Neuronal stem cell (in vitro differentiated cells): ENCODE results near the gene TTLL10.
A peak's percentile ranks its signal among the peaks of the same experiment; 100 is the strongest.

Experiments
- DNase-seq: peaks from one replicate; pipeline ENCODE4 v3.0.0-alpha.2; 2013; ENCODE audit warnings: low spot score
- H2AFZ ChIP-seq: one replicate; pipeline ENCODE4 v1.6.1; 2013; ENCODE audit warnings: mild to moderate bottlenecking, low read length, inconsistent platforms
- H2AK5ac ChIP-seq: 2 replicates; pipeline ENCODE4 v1.6.1; 2013; ENCODE audit warnings: low read depth, mild to moderate bottlenecking, inconsistent platforms, low read length, moderate library complexity, mixed read lengths
- H2BK120ac ChIP-seq: 2 replicates; pipeline ENCODE4 v1.6.1; 2013; ENCODE audit warnings: low read depth, mild to moderate bottlenecking, inconsistent platforms, low read length, moderate library complexity, mixed read lengths
- H2BK12ac ChIP-seq: one replicate; pipeline ENCODE4 v1.6.1; 2013; ENCODE audit warnings: low read length, inconsistent platforms
- H2BK15ac ChIP-seq: 2 replicates; pipeline ENCODE4 v1.6.1; 2013; ENCODE audit warnings: mild to moderate bottlenecking, low read length, inconsistent platforms, mixed read lengths
- H2BK5ac ChIP-seq: one replicate; pipeline ENCODE4 v1.6.1; 2013; ENCODE audit warnings: inconsistent platforms, mild to moderate bottlenecking, low read length, moderate library complexity
- H3K14ac ChIP-seq: one replicate; pipeline ENCODE4 v1.6.1; 2013; ENCODE audit warnings: low read length, inconsistent platforms
- H3K18ac ChIP-seq: 2 replicates; pipeline ENCODE4 v1.6.1; 2013; ENCODE audit warnings: low read length, inconsistent platforms
- H3K23ac ChIP-seq: 2 replicates; pipeline ENCODE4 v1.6.1; 2013; ENCODE audit warnings: low read depth, mild to moderate bottlenecking, mixed read lengths, low read length, inconsistent platforms; ENCODE audit not compliant: poor library complexity
- H3K27ac ChIP-seq: replicated peaks from 3 replicates; pipeline ENCODE4 v1.5.1; 2013; ENCODE audit warnings: low read length, inconsistent platforms
- H3K27me3 ChIP-seq, 3 experiments: 2 replicates each; pipeline ENCODE4 v1.6.1; 2013; ENCODE audit warnings: low read length in 3 of 3, mild to moderate bottlenecking in 2 of 3, inconsistent platforms in 1 of 3, low read depth in 1 of 3, mixed read lengths in 1 of 3, moderate library complexity in 1 of 3; ENCODE audit not compliant: control insufficient read depth in 3 of 3, insufficient read depth in 3 of 3
- H3K36me3 ChIP-seq, 2 donors: replicated peaks in 1 of 2; 2 replicates each; pipeline ENCODE4 v1.6.1; 2013; ENCODE audit warnings: low read length in 2 of 2; ENCODE audit not compliant: control insufficient read depth in 2 of 2, insufficient read depth in 2 of 2
- H3K4ac ChIP-seq: 2 replicates; pipeline ENCODE4 v1.6.1; 2013; ENCODE audit warnings: inconsistent platforms, mild to moderate bottlenecking, low read length, moderate library complexity
- H3K4me1 ChIP-seq, 2 donors: 1 replicate in 1 of 2; 2 replicates in 1 of 2; pipeline ENCODE4 v1.6.1; 2013; ENCODE audit warnings: low read length in 2 of 2, low read depth in 1 of 2; ENCODE audit not compliant: control insufficient read depth in 2 of 2, insufficient read depth in 1 of 2
- H3K4me2 ChIP-seq: one replicate; pipeline ENCODE4 v1.6.1; 2013; ENCODE audit warnings: mild to moderate bottlenecking, low read length, inconsistent platforms; ENCODE audit not compliant: insufficient read depth, poor library complexity, severe bottlenecking
- H3K4me3 ChIP-seq, 2 donors: 2 replicates each; pipeline ENCODE4 v1.5.1; 2013; ENCODE audit warnings: low read length in 2 of 2, mild to moderate bottlenecking in 2 of 2, inconsistent platforms in 1 of 2, moderate library complexity in 1 of 2
- H3K79me1 ChIP-seq: one replicate; pipeline ENCODE4 v1.6.1; 2013; ENCODE audit warnings: low read depth, mild to moderate bottlenecking, inconsistent platforms, low read length, moderate library complexity
- H3K9ac ChIP-seq: one replicate; pipeline ENCODE4 v1.6.1; 2013; ENCODE audit warnings: mild to moderate bottlenecking, low read depth, low read length, inconsistent platforms; ENCODE audit not compliant: poor library complexity
- H3K9me3 ChIP-seq, 2 donors: replicated peaks in 1 of 2; 2 replicates each; pipeline versions ENCODE3 to v1.6.1; 2013; ENCODE audit warnings: low read length in 2 of 2, mild to moderate bottlenecking in 2 of 2, inconsistent platforms in 1 of 2, low read depth in 1 of 2, mixed read lengths in 1 of 2, moderate library complexity in 1 of 2; ENCODE audit not compliant: control insufficient read depth in 2 of 2, insufficient read depth in 1 of 2
- H4K8ac ChIP-seq: one replicate; pipeline ENCODE4 v1.6.1; 2013; ENCODE audit warnings: low read depth, mild to moderate bottlenecking, inconsistent platforms, low read length, moderate library complexity
- H4K91ac ChIP-seq: one replicate; pipeline ENCODE4 v1.6.1; 2013; ENCODE audit warnings: low read length, low read depth, mild to moderate bottlenecking, inconsistent platforms; ENCODE audit not compliant: poor library complexity
- WGBS, 2 donors: extraction: QIAGEN DNeasy Blood & Tissue Kit; methylation state at CpG; one replicate each; pipeline ENCODE4 v1.1.7; 2013; ENCODE audit warnings: missing lambda C conversion rate in 2 of 2, mixed read lengths in 1 of 2; ENCODE audit not compliant: insufficient read length in 2 of 2, insufficient replicate concordance in 1 of 2; ENCODE audit errors: extremely low coverage in 2 of 2; 5-methylcytosine and 5-hydroxymethylcytosine counted together

The TTLL10 gene

DNA sequence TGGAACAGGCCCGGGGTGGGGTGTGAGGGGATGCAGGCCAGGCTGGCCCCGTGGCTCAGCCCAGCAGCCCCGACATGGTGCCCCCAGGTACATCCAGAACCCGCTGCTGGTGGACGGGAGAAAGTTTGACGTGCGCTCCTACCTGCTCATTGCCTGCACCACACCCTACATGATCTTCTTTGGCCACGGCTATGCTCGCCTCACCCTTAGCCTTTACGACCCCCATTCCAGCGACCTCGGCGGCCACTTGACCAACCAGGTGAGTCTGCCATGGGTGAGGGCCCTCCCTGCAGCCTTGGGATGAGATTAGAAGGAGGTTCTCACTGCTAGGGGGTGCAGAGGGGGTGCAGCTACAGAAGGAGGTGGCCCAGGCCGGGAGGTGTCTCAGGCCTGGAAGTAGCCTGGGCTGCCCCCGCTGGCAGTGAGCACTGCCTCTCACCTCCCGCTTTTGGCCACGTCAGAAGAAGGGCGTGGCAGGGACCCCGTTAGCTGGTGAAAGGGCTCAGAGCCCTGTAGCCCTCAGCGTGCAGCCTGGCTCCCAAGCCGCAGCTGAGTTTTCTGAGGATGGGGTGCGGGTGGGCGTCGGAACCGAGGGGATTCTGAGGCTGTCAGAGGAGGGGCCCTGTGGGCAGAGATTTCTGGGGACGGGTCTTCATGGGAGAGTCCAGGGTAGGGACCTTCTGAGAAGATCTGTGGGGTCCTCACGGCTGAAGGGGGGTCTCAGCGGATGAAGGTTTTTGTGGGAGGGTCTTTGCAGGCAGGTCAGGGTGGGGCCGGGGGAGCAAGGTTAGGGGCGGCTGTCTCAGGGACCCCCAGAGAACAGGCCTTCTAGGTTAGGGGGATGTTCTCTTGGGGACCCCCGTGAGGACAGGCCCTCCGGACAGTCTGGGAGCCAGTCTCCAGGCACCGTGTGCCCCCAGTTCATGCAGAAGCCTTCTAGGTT is 10.4 kb downstream of the TTLL10 start:
- H3K27me3 ChIP-seq = peaks cover 0 to 4% (median 0%) of the 10 kb centered on the region in 3 experiments
- H3K79me1 ChIP-seq = peaks cover 5% of the 10 kb centered on the region
- H3K4me1 ChIP-seq = peaks cover 3 to 6% of the 10 kb centered on the region in 2 donors
- no peak overlapping the region for H3K9ac ChIP-seq
- H3K4me2 ChIP-seq = no peak overlapping the region
- H3K4ac ChIP-seq = no peak overlapping the region
- no CpG with 5 or more reads among the region's 33 CpGs for WGBS, 2 donors
- H3K27ac ChIP-seq = no peak overlapping the region
- peak overlapping the region; percentile 8 for H3K14ac ChIP-seq
- H3K9me3 ChIP-seq = no peaks in the 10 kb centered on the region
- H2BK120ac ChIP-seq = no peak overlapping the region
- H3K4me3 ChIP-seq = no peak overlapping the region
- H2BK15ac ChIP-seq = peak overlapping the region; percentile 67
- peak overlapping the region; percentile 94 for H2AK5ac ChIP-seq
- H3K23ac ChIP-seq = peak overlapping the region; percentile 43
- no peaks in the 10 kb centered on the region for H3K36me3 ChIP-seq
- H2BK5ac ChIP-seq = no peak overlapping the region
- peak overlapping the region; percentile 57 for H3K18ac ChIP-seq
- H4K8ac ChIP-seq = no peak overlapping the region
- no peak overlapping the region for H2BK12ac ChIP-seq
- DNase-seq = no peak
- H4K91ac ChIP-seq = no peak overlapping the region
- H2AFZ ChIP-seq = no peak overlapping the region

DNA sequence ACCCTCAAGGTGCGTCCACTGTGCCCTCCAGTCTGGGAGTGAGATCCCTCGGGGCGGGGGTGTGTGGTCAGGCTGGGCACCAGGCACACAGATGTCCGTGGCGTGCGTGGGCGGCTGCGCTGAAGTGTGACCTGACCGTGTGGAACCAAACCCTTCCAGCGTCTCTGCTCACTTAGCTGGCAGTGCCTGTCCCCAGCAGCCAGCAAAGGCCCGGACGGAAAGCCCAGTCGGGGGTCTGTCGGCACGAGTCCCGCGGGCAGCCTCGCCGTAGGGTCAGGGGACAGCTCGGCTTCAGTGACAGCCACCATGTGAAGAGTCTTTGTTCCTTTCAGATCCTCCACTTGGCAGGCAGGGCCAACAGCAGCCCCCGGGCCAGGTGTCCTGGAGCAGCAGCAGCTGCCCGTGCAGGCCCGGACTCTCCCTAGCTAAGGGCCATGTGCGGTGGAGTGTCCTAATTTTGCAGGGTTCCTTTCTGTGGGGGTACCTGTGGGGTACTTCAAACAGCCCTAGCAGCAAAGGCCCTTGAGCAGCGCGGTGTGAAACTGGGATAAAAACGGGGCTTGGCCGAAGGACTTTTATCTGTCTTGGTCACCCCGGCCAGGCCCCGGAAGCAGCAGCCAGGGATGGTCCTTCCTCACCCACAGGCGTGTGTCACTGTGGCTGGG is 11.6 kb downstream of the TTLL10 start:
- peak overlapping the region; percentile 74 for H3K18ac ChIP-seq
- no peak overlapping the region for H2BK5ac ChIP-seq
- DNase-seq = no peak
- H3K9ac ChIP-seq = no peak overlapping the region
- no CpG with 5 or more reads among the region's 31 CpGs for WGBS, 2 donors
- no peak overlapping the region for H3K4me2 ChIP-seq
- H2AFZ ChIP-seq = peak overlapping the region; percentile 53
- H3K4me3 ChIP-seq = no peak overlapping the region
- H3K23ac ChIP-seq = peak overlapping the region; percentile 52
- H3K4me1 ChIP-seq = peaks cover 3 to 6% of the 10 kb centered on the region in 2 donors
- H4K8ac ChIP-seq = no peak overlapping the region
- H3K14ac ChIP-seq = no peak overlapping the region
- H2AK5ac ChIP-seq = peak overlapping the region; percentile 83
- H3K79me1 ChIP-seq = peaks cover 5% of the 10 kb centered on the region
- H3K9me3 ChIP-seq = no peaks in the 10 kb centered on the region
- H3K27ac ChIP-seq = no peak overlapping the region
- H2BK120ac ChIP-seq = no peak overlapping the region
- peak overlapping the region; percentile 90 for H2BK12ac ChIP-seq
- no peak overlapping the region for H2BK15ac ChIP-seq
- H3K27me3 ChIP-seq = peaks cover 0 to 4% (median 0%) of the 10 kb centered on the region in 3 experiments
- H3K4ac ChIP-seq = no peak overlapping the region
- no peak overlapping the region for H4K91ac ChIP-seq
- no peaks in the 10 kb centered on the region for H3K36me3 ChIP-seq

DNA sequence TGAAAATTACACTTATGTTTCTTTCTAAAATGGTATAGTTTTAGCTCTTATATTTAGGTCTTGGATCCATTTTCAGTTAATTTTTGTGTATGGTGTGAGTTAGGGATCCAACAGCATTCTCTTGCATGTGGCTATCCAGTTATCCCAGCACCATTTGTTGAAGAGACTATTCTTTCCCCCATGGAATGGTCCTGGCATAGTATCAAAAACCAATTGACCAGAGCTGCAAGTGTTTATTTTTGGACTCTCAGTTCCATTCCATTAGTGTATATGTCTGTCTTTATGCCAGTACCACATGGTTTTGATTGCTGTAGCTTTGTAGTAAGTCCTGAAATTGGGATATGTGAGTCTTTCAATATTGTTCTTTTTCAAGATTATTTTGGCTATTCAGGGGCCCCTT is 14.3 kb downstream of the TTLL10 start:
- no peak overlapping the region for H2BK120ac ChIP-seq
- H2BK12ac ChIP-seq = no peak overlapping the region
- no peaks in the 10 kb centered on the region for H3K9me3 ChIP-seq
- no peaks in the 10 kb centered on the region for H3K4me1 ChIP-seq
- H2AK5ac ChIP-seq = no peak overlapping the region
- H2BK15ac ChIP-seq = no peak overlapping the region
- H4K8ac ChIP-seq = no peak overlapping the region
- no peaks in the 10 kb centered on the region for H3K36me3 ChIP-seq
- H3K4me2 ChIP-seq = no peak overlapping the region
- no peak overlapping the region for H3K18ac ChIP-seq
- H3K27me3 ChIP-seq = peaks cover 0 to 4% (median 0%) of the 10 kb centered on the region in 3 experiments
- no peak overlapping the region for H3K9ac ChIP-seq
- no peak for DNase-seq
- no peak overlapping the region for H3K23ac ChIP-seq
- no peak overlapping the region for H3K4me3 ChIP-seq
- no peak overlapping the region for H2AFZ ChIP-seq
- peaks cover 5% of the 10 kb centered on the region for H3K79me1 ChIP-seq
- no peak overlapping the region for H3K14ac ChIP-seq
- no peak overlapping the region for H4K91ac ChIP-seq
- no peak overlapping the region for H2BK5ac ChIP-seq
- H3K27ac ChIP-seq = no peak overlapping the region
- no peak overlapping the region for H3K4ac ChIP-seq

DNA sequence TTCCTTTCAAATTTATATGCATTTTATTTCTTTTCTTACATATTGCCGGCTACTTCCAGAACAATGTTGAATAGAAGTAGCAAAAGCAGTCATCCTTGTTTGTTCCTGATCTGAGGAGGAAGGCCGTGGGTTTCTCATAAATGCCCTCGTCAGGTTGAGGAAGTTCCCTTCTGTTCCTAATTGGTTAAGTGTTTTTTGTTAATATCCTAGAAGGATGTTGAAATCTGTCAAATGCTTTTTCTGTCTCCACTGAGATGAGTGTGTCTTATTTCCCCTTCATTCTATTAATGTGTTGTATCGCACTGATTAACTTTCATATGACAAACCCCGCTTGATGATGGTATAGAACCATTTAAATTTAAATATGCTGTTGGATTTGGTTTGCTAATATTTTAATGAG is 15.4 kb downstream of the TTLL10 start:
- DNase-seq = no peak
- H3K9me3 ChIP-seq = no peaks in the 10 kb centered on the region
- WGBS, 2 donors = no CpG with 5 or more reads among the region's 5 CpGs

More for the DNA sequence above, 15.4 kb downstream of the TTLL10 start:
- no peak overlapping the region for H3K27ac ChIP-seq
- no peaks in the 10 kb centered on the region for H3K4me1 ChIP-seq
- H4K8ac ChIP-seq = no peak overlapping the region
- no peak overlapping the region for H3K4me3 ChIP-seq
- no peak overlapping the region for H2BK12ac ChIP-seq
- no peak overlapping the region for H2BK120ac ChIP-seq
- no peak overlapping the region for H3K14ac ChIP-seq
- H2AK5ac ChIP-seq = no peak overlapping the region
- H3K79me1 ChIP-seq = peaks cover under 1% of the 10 kb centered on the region
- H3K36me3 ChIP-seq = no peaks in the 10 kb centered on the region
- H3K23ac ChIP-seq = no peak overlapping the region
- H2BK15ac ChIP-seq = no peak overlapping the region
- H2BK5ac ChIP-seq = no peak overlapping the region
- peaks cover 0 to 4% (median 0%) of the 10 kb centered on the region in 3 experiments for H3K27me3 ChIP-seq
- no peak overlapping the region for H3K9ac ChIP-seq
- H4K91ac ChIP-seq = no peak overlapping the region
- no peak overlapping the region for H3K4me2 ChIP-seq
- H3K4ac ChIP-seq = no peak overlapping the region
- H3K18ac ChIP-seq = no peak overlapping the region
- H2AFZ ChIP-seq = no peak overlapping the region
